CD1c-positive myeloid dendritic cell (primary cell): ENCODE data around the gene KRT7.

ENCODE experiments used
- DNase-seq: peaks from one replicate; pipeline ENCODE4 v3.0.0-alpha.2; 2016; ENCODE audit errors: extremely low spot score

KRT7 gene

GRCh38 chr12:52199294-52199919, 33.6 kb upstream of the KRT7 start:
- no peak for DNase-seq

DNA sequence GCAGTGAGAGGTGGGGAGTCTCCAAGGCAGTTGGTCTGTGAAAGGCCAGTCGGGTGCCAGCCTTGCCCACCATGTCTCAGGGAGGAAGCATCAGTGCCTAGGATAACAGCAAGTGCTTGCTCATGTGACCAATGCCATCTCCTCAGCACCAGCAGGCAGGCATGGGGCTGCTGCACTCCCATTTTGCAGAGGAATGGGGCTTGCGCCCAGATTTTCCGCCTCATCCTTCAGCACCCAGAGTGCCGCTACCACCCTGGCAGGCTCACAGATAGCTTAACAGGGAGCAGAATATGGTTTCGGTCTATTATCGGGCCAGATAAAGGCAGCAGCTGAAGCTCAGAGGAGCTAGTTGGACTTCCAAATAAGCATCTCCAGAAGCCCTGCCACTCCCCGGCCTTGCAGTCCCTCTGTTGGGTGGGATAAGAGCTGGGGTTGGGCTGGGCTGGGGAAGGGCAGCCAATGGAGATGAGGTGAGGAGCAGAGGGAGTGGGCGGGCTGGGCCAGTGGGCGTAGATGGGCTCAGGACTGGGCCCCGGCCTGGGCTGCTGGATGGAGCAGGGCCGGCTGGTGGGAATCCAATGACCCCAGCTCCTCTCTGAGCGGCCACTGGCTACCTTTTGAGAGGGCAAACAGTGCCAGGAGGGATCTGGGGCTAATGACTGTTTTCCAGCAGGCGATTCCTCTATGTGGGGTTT, 32.8 kb upstream of the KRT7 start:
- no peak for DNase-seq

- DNase-seq: no peak
Observed at GRCh38 chr12:52200781-52201450, 32.1 kb upstream of the KRT7 start.

DNA sequence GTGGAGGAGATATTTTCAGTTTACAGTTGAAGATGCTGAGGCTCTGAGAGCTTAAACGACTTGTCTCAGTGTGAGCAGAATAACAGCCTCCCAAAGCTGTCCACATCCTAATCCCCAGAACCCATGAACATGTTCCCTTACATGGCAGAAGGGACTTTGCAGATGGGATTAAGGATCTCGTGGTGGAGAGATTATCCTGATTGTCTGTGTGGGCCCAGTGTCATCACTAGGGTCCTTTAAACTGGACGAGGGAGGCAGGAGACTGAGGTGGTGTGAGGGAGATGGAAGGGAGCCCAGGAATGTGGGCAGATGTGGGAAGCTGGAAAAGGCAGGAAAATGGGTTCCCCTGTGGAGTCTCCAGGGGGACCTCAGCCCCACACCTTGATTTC, 31.6 kb upstream of the KRT7 start:
- DNase-seq: no peak

- peak; percentile 31 for DNase-seq
Observed at GRCh38 chr12:52202361-52203078, 30.5 kb upstream of the KRT7 start.

DNA sequence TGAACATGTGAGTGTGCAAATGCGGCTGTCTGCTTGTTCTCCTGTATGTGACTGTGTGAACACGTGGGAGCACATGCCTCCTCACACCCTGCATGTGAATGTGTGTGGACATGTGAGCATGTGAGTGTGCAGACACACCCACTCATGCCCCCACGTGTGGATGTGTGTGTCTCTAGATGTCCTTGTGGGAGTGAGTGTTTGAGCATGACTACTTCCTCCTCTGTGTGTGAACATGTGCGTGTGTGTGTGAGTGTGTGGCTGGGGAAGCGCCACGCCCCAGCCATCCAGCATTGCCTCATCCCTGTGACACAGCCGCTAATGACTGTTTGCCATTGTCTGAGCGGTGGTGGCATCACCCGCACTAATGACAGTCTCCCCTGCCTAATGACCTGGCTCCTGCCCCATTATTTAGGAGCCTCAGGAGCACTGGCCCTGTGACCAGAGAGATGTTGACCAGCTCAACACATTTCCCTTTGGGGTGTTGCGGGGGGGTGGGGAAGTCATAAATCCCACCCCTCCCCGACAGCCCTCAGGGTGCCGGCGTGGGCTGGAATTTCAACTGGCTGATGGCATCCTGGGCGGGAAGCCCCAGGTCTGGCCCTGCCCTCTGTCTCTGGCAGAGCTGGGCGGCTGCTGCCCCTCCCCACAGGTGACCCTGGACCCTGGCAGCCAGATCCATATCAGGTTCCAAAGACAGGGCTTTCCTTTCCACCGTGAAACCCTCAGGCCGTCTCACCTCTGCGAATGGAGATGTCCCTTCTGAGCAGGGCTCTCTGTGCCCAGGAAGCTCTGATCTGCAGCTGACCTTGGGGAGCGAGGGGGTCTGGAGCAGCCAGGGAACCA, 29.7 kb upstream of the KRT7 start:
- DNase-seq: peak; percentile 95

GRCh38 chr12:52204095-52204930, 28.7 kb upstream of the KRT7 start:
- no peak for DNase-seq

DNA sequence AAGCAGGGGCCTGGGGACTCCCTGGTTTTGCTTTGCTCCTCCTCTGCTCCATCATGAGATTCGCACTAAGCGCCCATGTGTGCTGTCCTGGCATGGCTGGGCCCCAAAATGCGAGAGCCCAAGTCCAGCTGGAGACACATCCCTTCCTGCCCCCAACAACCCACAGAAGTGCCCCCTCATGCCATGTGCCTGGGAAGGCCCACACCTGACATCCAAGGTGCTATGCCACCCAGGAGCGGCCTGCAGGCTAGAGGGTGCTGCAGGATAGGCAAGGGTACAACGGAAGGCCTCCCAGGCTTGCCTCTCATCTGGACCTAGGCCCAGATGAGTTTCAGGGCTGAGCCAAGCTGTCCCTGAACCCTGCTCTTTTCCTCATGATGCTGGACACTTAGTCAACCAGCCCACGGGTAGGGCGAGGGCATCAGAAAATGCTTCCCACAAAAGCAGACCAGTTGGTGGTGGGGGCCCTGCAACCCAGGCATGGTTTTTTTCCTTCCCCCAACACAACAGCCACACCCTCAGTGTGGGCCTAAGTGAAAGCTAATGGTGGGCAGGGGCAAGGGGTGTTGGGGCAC, 28.0 kb upstream of the KRT7 start:
- no peak for DNase-seq

DNA sequence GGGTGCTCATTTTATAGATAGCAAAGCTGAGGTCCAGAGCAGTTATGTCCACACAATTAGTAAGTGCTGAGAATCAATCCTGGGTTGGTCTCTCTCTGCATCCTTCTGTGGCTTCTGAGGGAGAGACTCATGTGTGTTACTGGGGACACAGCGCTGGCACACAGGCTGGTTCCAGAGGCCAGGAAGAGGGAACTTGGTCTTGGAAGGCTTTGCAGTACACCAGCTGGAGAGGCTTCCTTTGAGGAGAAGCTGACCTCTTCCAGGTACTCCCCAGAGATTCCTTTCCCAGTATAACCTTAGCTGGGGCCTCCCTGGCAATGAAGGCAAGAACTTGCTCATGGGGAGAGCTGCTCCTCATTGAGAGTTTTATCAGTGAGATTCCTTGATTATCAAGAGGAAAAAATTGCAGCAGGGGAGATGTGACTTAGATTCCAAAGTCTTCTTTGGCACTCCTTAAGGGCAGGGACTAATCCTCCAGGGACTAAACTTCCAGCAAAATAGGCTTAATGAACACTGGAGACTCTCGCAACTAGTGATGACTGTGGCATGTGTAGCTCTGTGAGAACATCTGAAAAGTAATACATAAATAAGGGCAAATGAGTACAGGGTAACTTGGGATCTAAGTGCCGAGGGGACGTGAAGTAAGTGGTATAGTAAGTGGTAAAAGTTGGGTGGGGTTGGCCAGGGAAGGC, 27.3 kb upstream of the KRT7 start:
- no peak for DNase-seq

- DNase-seq: no peak
Observed at GRCh38 chr12:52206304-52207040, 26.6 kb upstream of the KRT7 start.

DNA sequence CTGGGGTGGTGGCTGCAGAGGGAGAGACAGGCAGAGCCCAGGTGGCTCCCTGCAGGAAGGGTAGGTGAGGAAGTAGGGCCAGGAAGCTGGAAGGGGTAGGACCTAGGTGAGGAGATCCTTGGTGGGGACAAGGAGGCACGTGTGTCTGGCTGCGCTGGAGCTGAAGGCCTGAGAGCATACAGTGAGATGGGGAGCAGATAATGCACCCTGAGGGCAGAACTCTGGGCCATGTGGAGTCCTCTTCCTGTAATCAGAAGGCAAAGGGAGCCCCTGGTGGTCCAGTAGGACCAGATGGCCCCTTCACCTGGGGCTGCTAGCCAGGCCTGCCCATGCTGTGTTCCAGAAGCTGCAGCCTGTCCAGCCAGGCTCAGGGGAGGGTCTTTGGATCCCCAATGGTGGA, 25.9 kb upstream of the KRT7 start:
- no peak for DNase-seq

DNA sequence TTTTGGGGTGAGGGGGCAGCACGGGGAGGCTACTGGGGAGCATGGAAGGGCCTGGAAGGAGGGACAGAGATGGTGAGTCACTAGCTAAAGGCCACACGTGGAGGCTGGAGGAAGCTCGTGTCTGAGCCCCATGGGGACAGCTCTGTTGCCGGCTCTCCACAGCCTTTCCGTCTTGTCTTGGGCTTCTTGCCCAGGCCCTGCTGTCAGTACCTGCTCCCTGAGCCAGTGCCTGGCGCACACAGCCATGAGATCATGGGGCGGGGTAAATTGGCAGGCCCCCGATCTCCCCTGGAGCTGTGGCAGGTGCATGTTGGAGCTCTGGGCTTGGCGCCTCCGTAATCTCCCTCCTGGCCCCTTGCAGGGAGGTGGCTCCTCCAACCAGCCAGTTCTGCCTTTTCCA, 25.1 kb upstream of the KRT7 start:
- DNase-seq: no peak

DNA sequence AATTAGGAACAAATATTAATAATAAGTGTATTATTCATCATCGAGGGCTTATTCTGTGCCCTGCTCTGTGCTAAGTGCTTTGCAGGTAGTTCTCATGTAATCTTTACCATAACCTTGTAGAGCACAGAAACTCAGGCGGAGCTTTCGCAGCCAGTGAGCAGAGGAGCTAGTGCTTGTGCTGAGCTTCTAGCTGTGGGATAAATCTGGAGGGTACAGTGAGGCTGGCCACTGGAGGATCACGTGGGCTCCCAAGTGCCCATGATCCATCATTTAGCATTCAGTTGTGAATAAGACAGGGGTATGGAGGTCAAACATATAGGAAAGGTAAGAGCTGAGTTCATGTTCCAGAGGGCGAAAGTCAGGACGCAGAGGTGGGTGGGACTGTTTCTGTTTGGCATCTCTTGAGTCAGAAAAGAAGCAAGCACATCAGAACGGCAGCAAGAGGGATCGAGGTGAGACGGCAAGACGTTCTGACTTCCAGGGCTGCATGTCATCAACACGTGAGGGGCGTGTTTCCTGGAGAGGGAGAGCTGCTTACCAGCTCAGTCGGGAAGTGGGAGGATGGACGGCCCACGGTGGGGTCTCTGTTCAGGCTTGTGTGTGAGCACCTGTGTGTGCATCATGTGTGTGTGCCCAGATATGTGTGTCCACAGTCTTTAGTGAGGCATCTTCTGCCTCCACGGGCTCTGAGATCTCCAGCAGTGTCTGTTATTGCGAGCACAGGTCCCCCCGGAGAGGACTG, 24.4 kb upstream of the KRT7 start:
- no peak for DNase-seq

DNA sequence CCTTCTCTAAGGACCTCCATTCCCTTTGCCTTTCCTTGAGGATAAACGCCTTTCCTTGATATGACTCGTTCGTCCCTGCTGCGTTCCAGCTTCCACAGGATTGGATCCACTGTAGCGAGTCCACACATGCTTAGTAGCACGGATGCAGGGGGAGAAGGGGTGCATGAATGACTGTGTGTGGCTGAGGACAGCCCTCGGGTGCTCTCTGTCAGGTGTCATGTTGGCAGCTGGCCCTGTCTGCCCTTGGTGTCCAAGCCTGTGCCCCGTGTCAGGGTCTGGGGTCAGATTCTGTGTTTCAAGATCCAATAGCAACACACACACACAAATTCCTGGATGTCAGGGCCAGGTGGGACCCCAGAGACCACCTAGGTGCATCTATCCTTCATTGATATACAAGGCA, 23.7 kb upstream of the KRT7 start:
- no peak for DNase-seq

DNA sequence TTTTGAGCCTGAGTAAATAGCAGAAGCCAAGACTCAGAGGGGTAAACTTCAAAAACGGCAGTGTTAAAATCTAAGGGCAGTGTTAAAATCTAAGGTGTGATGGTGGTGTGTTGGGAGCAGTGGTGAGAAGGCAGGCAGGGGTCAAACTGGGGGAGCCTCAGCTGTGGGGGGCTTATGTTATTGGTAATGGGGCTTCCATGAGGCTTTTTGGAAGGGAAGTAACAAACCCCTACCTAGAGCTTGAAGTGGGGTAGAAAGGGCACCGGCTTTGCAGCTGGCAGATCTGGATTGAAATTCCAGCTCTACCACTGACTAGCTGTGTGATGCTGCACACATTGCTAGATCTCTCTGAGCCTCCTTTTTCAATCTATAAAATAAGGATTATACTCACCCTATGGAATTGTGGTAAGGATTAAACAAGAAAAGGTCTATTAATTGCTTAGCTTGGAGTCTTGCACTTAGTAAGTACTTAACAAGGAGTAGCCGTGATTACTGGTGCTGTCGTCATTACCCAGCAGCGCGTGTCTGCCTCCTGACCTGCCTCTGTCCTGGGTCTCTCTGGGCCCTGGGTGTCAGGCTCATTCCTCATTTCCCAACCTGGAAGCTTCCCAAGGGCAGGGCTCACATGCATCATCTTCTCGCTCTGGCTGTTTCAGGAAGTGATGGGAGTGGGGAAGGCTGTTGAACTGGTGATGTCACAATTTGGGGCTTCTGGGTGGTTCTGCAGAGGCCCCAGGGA, 22.7 kb upstream of the KRT7 start:
- DNase-seq: peak; percentile 53

GRCh38 chr12:52210925-52211650, 22.0 kb upstream of the KRT7 start:
- DNase-seq: no peak
